ENCODE measurements around the gene GPR153. TPM values are rescaled to one million over a fixed set of nuclear protein-coding genes. Genes with fewer than 3 reads are reported as not detected.

The GPR153 gene
- total RNA-seq, 1 experiment from 2014 or later, result 3.2 TPM

GRCh38 chr1:6218375-6219164, 42.3 kb downstream of the GPR153 start:
- POLR2A ChIA-PET, result no interaction called here
- TF ChIP-seq CTCF (IDR thresholded peaks at IDR 0.05; ENCODE audit: insufficient read depth in 1 of 2, low read depth in 1 of 2, low read length in 1 of 2, severe bottlenecking in 1 of 2, unreplicated experiment in 1 of 2), result no peak
- Mint-ChIP-seq H3K36me3 (ENCODE audit: insufficient read depth, unreplicated experiment) (peaks cover 22% of the 10 kb centered on the region), H3K9me3 (ENCODE audit: unreplicated experiment) (no peaks in the 10 kb centered on the region), H3K27ac (ENCODE audit: unreplicated experiment) (no peak overlapping the region), H3K4me3 (ENCODE audit: unreplicated experiment) (no peak overlapping the region), H3K4me1 (ENCODE audit: low read depth, unreplicated experiment) (no peaks in the 10 kb centered on the region), H3K27me3 (ENCODE audit: insufficient read depth, unreplicated experiment) (no peaks in the 10 kb centered on the region)
- H3K36me3 ChIP-seq (ENCODE audit: control insufficient read depth, insufficient read depth, low read length), result no peaks in the 10 kb centered on the region
- no peaks in the 10 kb centered on the region for H3K27me3 ChIP-seq (replicated peaks; ENCODE audit: control insufficient read depth, insufficient read depth, low read length)
- H3K9me3 ChIP-seq, result no peaks in the 10 kb centered on the region
- intact Hi-C loops (cut with micrococcal nuclease; ENCODE audit: unreplicated experiment), result no loop called here
- no peak for DNase-seq
- CTCF ChIA-PET, result interaction anchor here (0.5 kb wide), 1 partner anchor 117 kb away, joined by 4 read pairs; no protein-coding TSS in a partner anchor
- H3K4me3 ChIP-seq (ENCODE audit: low read depth, low read length), result no peak overlapping the region
- H3K4me1 ChIP-seq, result peaks cover 8% of the 10 kb centered on the region; the same call in 1 of the 2 replicates
- BruUV-seq (replicated peaks), result no TSS peak

GRCh38 chr1:6212193-6212959, 48.5 kb downstream of the GPR153 start:
- intact Hi-C loops (cut with micrococcal nuclease; ENCODE audit: unreplicated experiment), result no loop called here
- Mint-ChIP-seq H3K27ac (ENCODE audit: unreplicated experiment) (peak overlapping the region; percentile 39), H3K36me3 (ENCODE audit: insufficient read depth, unreplicated experiment) (peaks cover 6% of the 10 kb centered on the region), H3K4me3 (ENCODE audit: unreplicated experiment) (no peak overlapping the region), H3K4me1 (ENCODE audit: low read depth, unreplicated experiment) (no peaks in the 10 kb centered on the region), H3K27me3 (ENCODE audit: insufficient read depth, unreplicated experiment) (no peaks in the 10 kb centered on the region), H3K9me3 (ENCODE audit: unreplicated experiment) (no peaks in the 10 kb centered on the region)
- BruUV-seq (replicated peaks), result no TSS peak
- DNase-seq, result no peak
- POLR2A ChIA-PET, result no interaction called here
- no peak overlapping the region for H3K4me3 ChIP-seq (ENCODE audit: low read depth, low read length)
- H3K36me3 ChIP-seq (ENCODE audit: control insufficient read depth, insufficient read depth, low read length), result no peaks in the 10 kb centered on the region
- CTCF ChIA-PET, result no interaction called here
- H3K27me3 ChIP-seq (replicated peaks; ENCODE audit: control insufficient read depth, insufficient read depth, low read length), result no peaks in the 10 kb centered on the region
- TF ChIP-seq CTCF (IDR thresholded peaks at IDR 0.05; ENCODE audit: insufficient read depth in 1 of 2, low read depth in 1 of 2, low read length in 1 of 2, severe bottlenecking in 1 of 2, unreplicated experiment in 1 of 2), result no peak
- H3K9me3 ChIP-seq, result no peaks in the 10 kb centered on the region
- H3K4me1 ChIP-seq, result no peaks in the 10 kb centered on the region

GRCh38 chr1:6211731-6212130, 49.2 kb downstream of the GPR153 start:
- H3K27ac Mint-ChIP-seq (ENCODE audit: unreplicated experiment), result peak overlapping the region; percentile 39
- DNase-seq, result no peak
- POLR2A ChIA-PET, result no interaction called here
- H3K27me3 Mint-ChIP-seq (ENCODE audit: insufficient read depth, unreplicated experiment), result no peaks in the 10 kb centered on the region
- no peak overlapping the region for H3K4me3 ChIP-seq (ENCODE audit: low read depth, low read length)
- H3K4me3 Mint-ChIP-seq (ENCODE audit: unreplicated experiment), result no peak overlapping the region
- H3K4me1 ChIP-seq, result no peaks in the 10 kb centered on the region
- H3K9me3 Mint-ChIP-seq (ENCODE audit: unreplicated experiment), result no peaks in the 10 kb centered on the region
- no peaks in the 10 kb centered on the region for H3K36me3 ChIP-seq (ENCODE audit: control insufficient read depth, insufficient read depth, low read length)
- peaks cover 6% of the 10 kb centered on the region for H3K36me3 Mint-ChIP-seq (ENCODE audit: insufficient read depth, unreplicated experiment)
- intact Hi-C loops (cut with micrococcal nuclease; ENCODE audit: unreplicated experiment), result no loop called here
- no peaks in the 10 kb centered on the region for H3K27me3 ChIP-seq (replicated peaks; ENCODE audit: control insufficient read depth, insufficient read depth, low read length)
- H3K4me1 Mint-ChIP-seq (ENCODE audit: low read depth, unreplicated experiment), result no peaks in the 10 kb centered on the region
- H3K9me3 ChIP-seq, result no peaks in the 10 kb centered on the region
- CTCF ChIA-PET, result no interaction called here
- no peak for TF ChIP-seq CTCF (IDR thresholded peaks at IDR 0.05; ENCODE audit: insufficient read depth in 1 of 2, low read depth in 1 of 2, low read length in 1 of 2, severe bottlenecking in 1 of 2, unreplicated experiment in 1 of 2)
- no TSS peak for BruUV-seq (replicated peaks)

All from Caco-2 (cell line).